ENCODE results near the gene CD160.

CD160 gene

DNA sequence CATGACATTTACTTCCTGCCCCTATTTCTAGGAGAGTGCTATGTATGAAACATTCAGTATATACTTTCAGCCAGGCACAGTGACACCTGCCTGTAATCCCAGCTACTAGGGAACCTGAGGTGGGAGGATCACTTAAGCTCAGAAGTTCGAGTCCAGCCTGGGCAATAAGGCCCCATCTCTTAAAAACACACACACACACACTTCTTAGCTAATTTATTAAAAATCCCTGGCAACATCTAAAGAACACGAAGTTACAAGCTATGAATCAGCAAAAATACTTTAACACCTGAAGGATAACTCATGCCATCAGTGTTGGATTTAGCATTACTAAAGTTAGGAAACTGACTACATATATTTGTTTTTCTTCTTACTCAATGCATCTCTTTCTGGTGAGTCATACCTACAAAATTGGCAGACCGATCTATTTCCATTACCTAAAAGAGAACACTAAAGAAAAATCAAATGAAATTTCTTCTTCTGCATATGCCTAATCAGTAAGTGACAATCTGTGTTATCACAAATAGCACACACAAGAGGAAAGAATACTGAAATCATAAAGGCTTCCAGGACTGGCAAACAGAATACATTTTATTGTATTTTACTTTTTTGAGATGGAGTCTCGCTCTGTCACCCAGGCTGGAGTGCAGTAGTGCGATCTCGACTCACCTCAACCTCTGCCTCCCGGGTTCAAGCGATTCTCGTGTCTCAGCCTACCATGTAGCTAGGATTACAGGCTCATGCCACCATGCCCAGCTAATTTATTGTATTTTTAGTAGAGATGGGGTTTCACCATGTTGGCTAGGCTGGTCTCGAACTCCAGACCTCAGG, 63.2 kb downstream of the CD160 start:
- TF ChIP-seq, protein P1, sequence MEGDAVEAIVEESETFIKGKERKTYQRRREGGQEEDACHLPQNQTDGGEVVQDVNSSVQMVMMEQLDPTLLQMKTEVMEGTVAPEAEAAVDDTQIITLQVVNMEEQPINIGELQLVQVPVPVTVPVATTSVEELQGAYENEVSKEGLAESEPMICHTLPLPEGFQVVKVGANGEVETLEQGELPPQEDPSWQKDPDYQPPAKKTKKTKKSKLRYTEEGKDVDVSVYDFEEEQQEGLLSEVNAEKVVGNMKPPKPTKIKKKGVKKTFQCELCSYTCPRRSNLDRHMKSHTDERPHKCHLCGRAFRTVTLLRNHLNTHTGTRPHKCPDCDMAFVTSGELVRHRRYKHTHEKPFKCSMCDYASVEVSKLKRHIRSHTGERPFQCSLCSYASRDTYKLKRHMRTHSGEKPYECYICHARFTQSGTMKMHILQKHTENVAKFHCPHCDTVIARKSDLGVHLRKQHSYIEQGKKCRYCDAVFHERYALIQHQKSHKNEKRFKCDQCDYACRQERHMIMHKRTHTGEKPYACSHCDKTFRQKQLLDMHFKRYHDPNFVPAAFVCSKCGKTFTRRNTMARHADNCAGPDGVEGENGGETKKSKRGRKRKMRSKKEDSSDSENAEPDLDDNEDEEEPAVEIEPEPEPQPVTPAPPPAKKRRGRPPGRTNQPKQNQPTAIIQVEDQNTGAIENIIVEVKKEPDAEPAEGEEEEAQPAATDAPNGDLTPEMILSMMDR (IDR thresholded peaks at IDR 0.05; ENCODE audit: borderline replicate concordance, insufficient read depth, low read depth, low read length): no peak
- no peak overlapping the region for H3K4me3 ChIP-seq (ENCODE audit: low read depth, low read length)

DNA sequence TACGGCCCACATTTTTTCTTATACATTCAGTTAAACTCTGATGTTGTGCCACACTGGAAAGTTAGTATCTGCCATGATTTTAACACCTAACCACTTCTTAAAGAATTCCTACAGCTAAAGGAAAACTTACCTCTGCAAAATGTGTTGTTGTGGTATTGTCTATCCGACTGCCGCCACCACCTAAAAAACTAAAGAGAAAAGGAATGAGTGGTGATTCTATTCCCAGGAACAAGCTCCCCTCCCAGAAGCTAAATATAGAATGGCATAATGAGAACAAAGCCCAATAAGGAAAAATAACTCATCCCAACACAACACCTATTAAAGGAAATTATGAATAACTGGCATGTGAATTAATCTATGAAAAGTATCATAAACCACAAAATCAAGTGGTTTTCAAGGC, 65.1 kb downstream of the CD160 start:
- H3K4me3 ChIP-seq (ENCODE audit: low read depth, low read length): no peak overlapping the region
- TF ChIP-seq, protein P1 (IDR thresholded peaks at IDR 0.05; ENCODE audit: borderline replicate concordance, insufficient read depth, low read depth, low read length): no peak

DNA sequence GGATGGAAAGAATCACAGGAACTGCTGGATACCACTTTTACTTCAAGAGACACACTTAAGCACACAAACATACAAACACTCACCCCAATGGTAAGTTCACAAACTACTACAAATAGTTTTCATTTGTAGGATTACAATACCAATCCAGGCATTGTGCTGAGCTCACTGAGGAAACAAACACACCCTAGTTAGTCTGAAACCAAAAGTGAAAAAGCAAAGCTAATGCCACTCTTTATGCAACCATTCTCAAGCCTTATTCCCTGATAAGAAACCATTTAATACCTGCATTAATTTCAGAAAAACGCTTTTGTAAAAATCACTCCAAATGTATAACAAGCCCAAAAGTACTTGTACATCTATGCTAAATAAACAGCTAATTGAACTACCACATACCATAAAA, 66.2 kb downstream of the CD160 start:
- H3K4me3 ChIP-seq (ENCODE audit: low read depth, low read length): no peak overlapping the region
- TF ChIP-seq, protein P1 (IDR thresholded peaks at IDR 0.05; ENCODE audit: borderline replicate concordance, insufficient read depth, low read depth, low read length): no peak

DNA sequence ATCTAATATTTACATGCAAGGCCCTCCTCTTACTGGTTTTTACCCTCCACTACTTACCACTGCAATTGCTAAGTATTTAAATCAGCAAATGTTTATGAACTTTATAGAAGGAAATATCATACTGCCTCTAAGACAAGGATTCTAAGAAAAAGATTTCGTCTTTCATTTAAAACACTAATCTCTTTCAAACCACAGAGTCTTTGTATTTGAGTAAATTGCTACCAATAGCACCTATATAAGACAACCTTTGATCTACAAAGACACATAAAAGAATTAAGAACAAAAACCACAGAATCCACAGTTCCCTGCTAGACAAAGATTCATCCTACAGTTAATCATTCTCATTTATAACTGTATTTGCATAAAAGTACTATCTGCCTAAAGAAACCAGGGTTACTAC, 67.0 kb downstream of the CD160 start:
- TF ChIP-seq, protein P1 (IDR thresholded peaks at IDR 0.05; ENCODE audit: borderline replicate concordance, insufficient read depth, low read depth, low read length): no peak
- no peak overlapping the region for H3K4me3 ChIP-seq (ENCODE audit: low read depth, low read length)

DNA sequence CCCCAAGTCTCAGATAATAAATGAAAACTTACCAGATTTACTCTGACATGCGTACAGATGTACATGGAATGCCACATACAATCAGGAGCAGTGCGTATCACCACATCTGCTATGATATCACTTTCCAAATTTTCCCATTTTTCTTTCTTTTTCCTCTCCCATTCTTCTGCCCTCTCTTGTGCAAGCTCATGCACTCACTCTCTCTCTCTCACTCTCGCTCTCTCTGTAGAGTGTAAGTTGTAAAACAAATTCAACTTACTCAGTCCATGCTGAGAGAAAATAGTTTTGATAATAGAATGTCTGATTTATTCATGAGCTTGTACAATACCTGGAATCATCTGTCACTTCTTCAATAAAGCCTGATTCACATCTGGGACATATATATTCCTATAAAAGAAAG, 69.3 kb downstream of the CD160 start:
- TF ChIP-seq, protein P1 (IDR thresholded peaks at IDR 0.05; ENCODE audit: borderline replicate concordance, insufficient read depth, low read depth, low read length): no peak
- H3K4me3 ChIP-seq (ENCODE audit: low read depth, low read length): no peak overlapping the region
